Neuronal stem cell (in vitro differentiated cells): ENCODE data around the gene MS4A13.
"Not testable (repeated sequence)": the region's sequence is repeated elsewhere in the genome, so short reads cannot be mapped to it uniquely, and the experiment has no call there.

Experiments
- DNase-seq: peaks from one replicate; pipeline ENCODE4 v3.0.0-alpha.2; 2013; ENCODE audit warnings: low spot score
- H2AFZ ChIP-seq: one replicate; pipeline ENCODE4 v1.6.1; 2013; ENCODE audit warnings: mild to moderate bottlenecking, low read length, inconsistent platforms
- H2AK5ac ChIP-seq: 2 replicates; pipeline ENCODE4 v1.6.1; 2013; ENCODE audit warnings: low read depth, mild to moderate bottlenecking, inconsistent platforms, low read length, moderate library complexity, mixed read lengths
- H2BK120ac ChIP-seq: 2 replicates; pipeline ENCODE4 v1.6.1; 2013; ENCODE audit warnings: low read depth, mild to moderate bottlenecking, inconsistent platforms, low read length, moderate library complexity, mixed read lengths
- H2BK12ac ChIP-seq: one replicate; pipeline ENCODE4 v1.6.1; 2013; ENCODE audit warnings: low read length, inconsistent platforms
- H2BK15ac ChIP-seq: 2 replicates; pipeline ENCODE4 v1.6.1; 2013; ENCODE audit warnings: mild to moderate bottlenecking, low read length, inconsistent platforms, mixed read lengths
- H2BK5ac ChIP-seq: one replicate; pipeline ENCODE4 v1.6.1; 2013; ENCODE audit warnings: inconsistent platforms, mild to moderate bottlenecking, low read length, moderate library complexity
- H3K14ac ChIP-seq: one replicate; pipeline ENCODE4 v1.6.1; 2013; ENCODE audit warnings: low read length, inconsistent platforms
- H3K18ac ChIP-seq: 2 replicates; pipeline ENCODE4 v1.6.1; 2013; ENCODE audit warnings: low read length, inconsistent platforms
- H3K23ac ChIP-seq: 2 replicates; pipeline ENCODE4 v1.6.1; 2013; ENCODE audit warnings: low read depth, mild to moderate bottlenecking, mixed read lengths, low read length, inconsistent platforms; ENCODE audit not compliant: poor library complexity
- H3K27ac ChIP-seq: replicated peaks from 3 replicates; pipeline ENCODE4 v1.5.1; 2013; ENCODE audit warnings: low read length, inconsistent platforms
- H3K27me3 ChIP-seq, 3 experiments: 2 replicates each; pipeline ENCODE4 v1.6.1; 2013; ENCODE audit warnings: low read length in 3 of 3, mild to moderate bottlenecking in 2 of 3, inconsistent platforms in 1 of 3, low read depth in 1 of 3, mixed read lengths in 1 of 3, moderate library complexity in 1 of 3; ENCODE audit not compliant: control insufficient read depth in 3 of 3, insufficient read depth in 3 of 3
- H3K36me3 ChIP-seq, 2 donors: replicated peaks in 1 of 2; 2 replicates each; pipeline ENCODE4 v1.6.1; 2013; ENCODE audit warnings: low read length in 2 of 2; ENCODE audit not compliant: control insufficient read depth in 2 of 2, insufficient read depth in 2 of 2
- H3K4ac ChIP-seq: 2 replicates; pipeline ENCODE4 v1.6.1; 2013; ENCODE audit warnings: inconsistent platforms, mild to moderate bottlenecking, low read length, moderate library complexity
- H3K4me1 ChIP-seq, 2 donors: 1 replicate in 1 of 2; 2 replicates in 1 of 2; pipeline ENCODE4 v1.6.1; 2013; ENCODE audit warnings: low read length in 2 of 2, low read depth in 1 of 2; ENCODE audit not compliant: control insufficient read depth in 2 of 2, insufficient read depth in 1 of 2
- H3K4me2 ChIP-seq: one replicate; pipeline ENCODE4 v1.6.1; 2013; ENCODE audit warnings: mild to moderate bottlenecking, low read length, inconsistent platforms; ENCODE audit not compliant: insufficient read depth, poor library complexity, severe bottlenecking
- H3K4me3 ChIP-seq, 2 donors: 2 replicates each; pipeline ENCODE4 v1.5.1; 2013; ENCODE audit warnings: low read length in 2 of 2, mild to moderate bottlenecking in 2 of 2, inconsistent platforms in 1 of 2, moderate library complexity in 1 of 2
- H3K79me1 ChIP-seq: one replicate; pipeline ENCODE4 v1.6.1; 2013; ENCODE audit warnings: low read depth, mild to moderate bottlenecking, inconsistent platforms, low read length, moderate library complexity
- H3K9ac ChIP-seq: one replicate; pipeline ENCODE4 v1.6.1; 2013; ENCODE audit warnings: mild to moderate bottlenecking, low read depth, low read length, inconsistent platforms; ENCODE audit not compliant: poor library complexity
- H3K9me3 ChIP-seq, 2 donors: replicated peaks in 1 of 2; 2 replicates each; pipeline versions ENCODE3 to v1.6.1; 2013; ENCODE audit warnings: low read length in 2 of 2, mild to moderate bottlenecking in 2 of 2, inconsistent platforms in 1 of 2, low read depth in 1 of 2, mixed read lengths in 1 of 2, moderate library complexity in 1 of 2; ENCODE audit not compliant: control insufficient read depth in 2 of 2, insufficient read depth in 1 of 2
- H4K8ac ChIP-seq: one replicate; pipeline ENCODE4 v1.6.1; 2013; ENCODE audit warnings: low read depth, mild to moderate bottlenecking, inconsistent platforms, low read length, moderate library complexity
- H4K91ac ChIP-seq: one replicate; pipeline ENCODE4 v1.6.1; 2013; ENCODE audit warnings: low read length, low read depth, mild to moderate bottlenecking, inconsistent platforms; ENCODE audit not compliant: poor library complexity
- WGBS, 2 donors: extraction: QIAGEN DNeasy Blood & Tissue Kit; methylation state at CpG; one replicate each; pipeline ENCODE4 v1.1.7; 2013; ENCODE audit warnings: missing lambda C conversion rate in 2 of 2, mixed read lengths in 1 of 2; ENCODE audit not compliant: insufficient read length in 2 of 2, insufficient replicate concordance in 1 of 2; ENCODE audit errors: extremely low coverage in 2 of 2; 5-methylcytosine and 5-hydroxymethylcytosine counted together

MS4A13 gene

DNA sequence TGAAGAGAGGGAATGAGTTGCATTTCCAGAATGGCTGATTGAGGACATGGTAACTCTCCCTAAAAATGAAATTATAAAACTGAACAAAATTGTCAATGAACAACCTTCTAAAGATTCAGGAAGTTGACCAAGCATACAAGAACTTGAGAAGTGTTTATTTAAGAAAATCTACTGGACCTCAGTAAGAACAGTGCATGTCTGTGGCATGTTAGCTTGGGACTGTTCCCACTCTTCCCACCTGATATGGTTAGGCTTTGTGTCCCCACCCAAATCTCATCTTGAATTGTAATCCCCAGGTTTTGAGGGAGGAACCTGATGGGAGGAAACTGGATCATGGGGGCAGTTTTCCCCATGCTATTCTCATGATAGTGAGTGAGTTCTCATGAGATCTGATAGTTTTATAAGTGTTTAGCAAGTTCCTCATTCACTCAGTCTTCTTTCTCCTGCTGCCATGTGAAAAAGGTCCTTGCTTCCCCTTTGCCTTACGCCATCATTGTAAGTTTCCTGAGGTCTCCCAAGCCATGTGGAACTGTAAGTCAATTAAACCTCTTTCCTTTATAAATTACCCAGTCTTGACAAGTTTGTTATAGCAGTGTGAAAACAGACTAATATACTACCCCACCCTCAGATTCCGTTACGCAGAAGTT lies 15.4 kb downstream of the MS4A13 start:
- no peak overlapping the region for H2AK5ac ChIP-seq
- no peak overlapping the region for H4K8ac ChIP-seq
- H2BK12ac ChIP-seq, result no peak overlapping the region
- no peak overlapping the region for H2BK120ac ChIP-seq
- H3K4me3 ChIP-seq, result no peak overlapping the region
- no peak overlapping the region for H3K18ac ChIP-seq
- H3K4me1 ChIP-seq, result no peaks in the 10 kb centered on the region
- no peak overlapping the region for H3K9ac ChIP-seq
- no peaks in the 10 kb centered on the region for H3K9me3 ChIP-seq
- no peak overlapping the region for H3K23ac ChIP-seq
- H3K27ac ChIP-seq, result no peak overlapping the region
- DNase-seq, result no peak
- no CpG with 5 or more reads among the region's 3 CpGs for WGBS, 2 donors
- no peak overlapping the region for H3K14ac ChIP-seq
- no peak overlapping the region for H3K4me2 ChIP-seq
- H3K79me1 ChIP-seq, result no peaks in the 10 kb centered on the region
- no peak overlapping the region for H2BK15ac ChIP-seq
- H2BK5ac ChIP-seq, result no peak overlapping the region
- no peak overlapping the region for H2AFZ ChIP-seq
- H3K36me3 ChIP-seq, result no peaks in the 10 kb centered on the region
- H4K91ac ChIP-seq, result no peak overlapping the region
- H3K4ac ChIP-seq, result no peak overlapping the region
- H3K27me3 ChIP-seq, result no peaks in the 10 kb centered on the region

DNA sequence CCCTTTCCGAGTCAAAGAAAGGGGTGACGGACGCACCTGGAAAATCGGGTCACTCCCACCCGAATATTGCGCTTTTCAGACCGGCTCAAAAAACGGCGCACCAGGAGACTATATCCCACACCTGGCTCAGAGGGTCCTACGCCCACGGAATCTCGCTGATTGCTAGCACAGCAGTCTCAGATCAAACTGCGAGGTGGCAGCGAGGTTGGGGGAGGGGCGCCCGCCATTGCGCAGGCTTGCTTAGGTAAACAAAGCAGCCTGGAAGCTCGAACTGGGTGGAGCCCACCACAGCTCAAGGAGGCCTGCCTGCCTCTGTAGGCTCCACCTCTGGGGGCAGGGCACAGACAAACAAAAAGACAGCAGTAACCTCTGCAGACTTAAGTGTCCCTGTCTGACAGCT lies 17.2 kb downstream of the MS4A13 start:
- not testable (repeated sequence) for H3K4me2 ChIP-seq, H2BK15ac ChIP-seq, H4K91ac ChIP-seq, H3K36me3 ChIP-seq, H3K23ac ChIP-seq, DNase-seq, H3K27me3 ChIP-seq, H3K4me1 ChIP-seq, H2BK12ac ChIP-seq, H3K9me3 ChIP-seq, H2AK5ac ChIP-seq, H3K18ac ChIP-seq, H2BK120ac ChIP-seq, H2BK5ac ChIP-seq, H3K4ac ChIP-seq, H3K79me1 ChIP-seq, H3K27ac ChIP-seq, H3K14ac ChIP-seq, H2AFZ ChIP-seq, H3K9ac ChIP-seq, H3K4me3 ChIP-seq, H4K8ac ChIP-seq
- no CpG with 5 or more reads among the region's 18 CpGs for WGBS, 2 donors

DNA sequence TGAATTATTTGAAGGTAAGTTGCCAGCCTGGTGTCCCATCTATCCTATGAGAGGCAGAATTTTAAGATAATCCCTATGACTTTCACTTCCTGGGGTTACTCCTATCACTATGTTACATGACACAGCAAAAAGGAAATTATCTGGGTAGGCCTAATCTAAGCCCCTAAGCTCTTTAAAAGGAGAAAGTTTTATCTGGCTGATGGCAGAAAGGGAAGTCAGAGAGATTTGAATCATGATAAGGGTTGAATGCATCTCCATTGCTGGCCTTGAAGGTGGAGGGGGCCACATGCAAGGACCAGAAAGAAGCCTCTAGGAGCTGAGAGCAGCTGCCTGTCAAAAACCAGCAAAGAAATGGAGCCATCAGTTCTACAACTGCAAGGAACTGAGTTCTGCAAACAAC lies 23.4 kb downstream of the MS4A13 start:
- H4K8ac ChIP-seq, H3K4ac ChIP-seq, H2AK5ac ChIP-seq, H3K23ac ChIP-seq, DNase-seq, H3K9me3 ChIP-seq, H3K4me2 ChIP-seq, H3K27me3 ChIP-seq, H3K27ac ChIP-seq, H4K91ac ChIP-seq, H2BK12ac ChIP-seq, H3K18ac ChIP-seq, H3K4me3 ChIP-seq, H3K36me3 ChIP-seq, H2AFZ ChIP-seq, H3K9ac ChIP-seq, H2BK5ac ChIP-seq, H3K4me1 ChIP-seq, H3K14ac ChIP-seq, H2BK15ac ChIP-seq, H2BK120ac ChIP-seq, H3K79me1 ChIP-seq: not testable (repeated sequence)

DNA sequence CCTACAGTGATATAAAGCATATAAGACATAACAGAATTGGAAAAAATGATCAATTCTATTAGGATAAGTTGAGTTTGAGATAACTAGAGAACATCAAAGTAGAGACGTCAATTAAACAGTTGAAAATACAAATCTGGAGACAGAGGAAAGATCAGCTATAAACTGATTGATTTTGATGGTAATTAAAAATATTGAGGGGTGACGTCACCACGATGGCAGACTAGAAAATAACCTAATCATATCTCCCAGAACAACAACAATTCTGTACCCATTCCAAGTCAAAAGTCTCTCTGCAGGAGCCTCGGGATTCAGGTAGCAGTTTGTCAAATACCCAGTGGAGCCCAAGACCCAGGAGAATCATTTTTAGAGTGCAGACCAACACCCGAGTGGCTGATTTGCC lies 28.9 kb downstream of the MS4A13 start:
- Histone ChIP-seq H3K4me3 (no peak overlapping the region), H2BK15ac (no peak overlapping the region), H2BK12ac (no peak overlapping the region), H3K14ac (no peak overlapping the region), H3K18ac (no peak overlapping the region), H4K8ac (no peak overlapping the region), H3K9me3 (peaks cover 0 to 1% of the 10 kb centered on the region in 2 donors), H3K9ac (no peak overlapping the region), H2BK5ac (no peak overlapping the region), H3K23ac (no peak overlapping the region), H3K4me1 (peaks cover 0 to 1% of the 10 kb centered on the region in 2 donors), H3K4me2 (no peak overlapping the region), H2BK120ac (no peak overlapping the region), H4K91ac (no peak overlapping the region), H3K4ac (no peak overlapping the region), H3K36me3 (no peaks in the 10 kb centered on the region), H3K27ac (no peak overlapping the region), H3K79me1 (no peaks in the 10 kb centered on the region), H2AK5ac (no peak overlapping the region), H3K27me3 (no peaks in the 10 kb centered on the region), H2AFZ (no peak overlapping the region)
- WGBS, 2 donors, result no CpG with 5 or more reads among the region's 5 CpGs
- DNase-seq, result no peak
